WERI-Rb-1 (cell line): ENCODE results near the gene HUWE1.

Source experiments
- DNase-seq: peaks from one replicate; pipeline ENCODE4 v3.0.0-alpha.2; 2020
- H3K27ac ChIP-seq: fragments of 250-450 bp; sonication (Bioruptor Pico); 2 replicates; pipeline ENCODE4 v1.5.1; 2020; ENCODE audit warnings: mild to moderate bottlenecking, moderate library complexity
- H3K27me3 ChIP-seq: fragments of 250-450 bp; sonication (Bioruptor Pico); 2 replicates; pipeline ENCODE4 v1.5.1; 2021; ENCODE audit warnings: mild to moderate bottlenecking, low read depth, moderate library complexity; ENCODE audit not compliant: insufficient read depth, severe bottlenecking
- H3K36me3 ChIP-seq: fragments of 250-450 bp; sonication (Bioruptor Pico); 2 replicates; pipeline ENCODE4 v1.5.1; 2020; ENCODE audit warnings: mild to moderate bottlenecking, moderate library complexity
- H3K4me3 ChIP-seq: 2 replicates; pipeline ENCODE4 v1.5.1; 2011; ENCODE audit warnings: low read depth, mild to moderate bottlenecking, control low read depth, low read length
- H3K9me3 ChIP-seq: fragments of 250-450 bp; sonication (Bioruptor Pico); 2 replicates; pipeline ENCODE4 v1.5.1; 2021; ENCODE audit warnings: mild to moderate bottlenecking, moderate library complexity; ENCODE audit not compliant: severe bottlenecking
- CTCF ChIP-seq: IDR thresholded peaks from 2 replicates; pipeline ENCODE4 v1.5.1; 2011; ENCODE audit warnings: low read depth, mild to moderate bottlenecking, control low read depth, inconsistent platforms, low read length

HUWE1 gene

DNA sequence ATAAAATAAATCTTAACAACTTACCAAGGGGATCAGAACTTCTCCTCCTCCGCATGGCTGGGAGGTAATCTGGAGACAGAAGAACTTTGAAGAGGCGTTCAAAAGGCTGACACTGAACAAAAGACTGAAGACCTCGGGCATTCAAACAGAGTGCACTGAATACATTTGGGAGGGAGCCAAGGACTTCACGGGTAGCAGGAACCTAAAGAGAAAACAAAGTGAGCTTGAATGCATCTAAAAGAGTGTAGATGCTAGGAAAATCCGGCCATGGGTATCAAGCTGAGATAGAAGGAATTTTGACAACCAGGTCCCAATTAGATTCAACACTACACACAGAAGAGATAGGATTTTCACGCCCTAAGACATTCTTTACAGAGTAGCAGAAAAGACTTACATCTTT lies 69.6 kb downstream of the HUWE1 start:
- peaks cover 3% of the 10 kb centered on the region for H3K27me3 ChIP-seq
- H3K27ac ChIP-seq = no peak overlapping the region
- H3K9me3 ChIP-seq = no peaks in the 10 kb centered on the region
- no peak for TF ChIP-seq CTCF
- no peak overlapping the region for H3K4me3 ChIP-seq
- no peak for DNase-seq
- peaks cover 34% of the 10 kb centered on the region for H3K36me3 ChIP-seq

DNA sequence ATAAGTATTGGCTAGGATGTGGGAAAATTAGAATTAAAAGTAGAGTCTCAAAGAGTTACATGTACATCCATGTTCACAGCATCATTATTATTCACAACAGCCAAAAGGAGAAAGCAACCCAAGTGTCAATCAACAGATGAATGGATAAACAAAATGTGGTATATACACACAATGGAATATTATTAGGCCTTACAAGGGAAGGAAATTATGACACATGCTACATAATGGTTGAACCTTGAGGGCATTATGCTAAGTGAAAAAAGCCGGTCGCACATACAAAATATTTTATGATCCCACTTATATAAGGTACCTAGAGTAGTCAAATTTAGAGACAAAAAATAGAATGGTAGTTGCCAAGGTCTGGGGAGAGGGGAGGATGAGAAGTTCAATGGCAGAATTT lies 80.1 kb downstream of the HUWE1 start:
- H3K27me3 ChIP-seq = peaks cover 5% of the 10 kb centered on the region
- no peak overlapping the region for H3K27ac ChIP-seq
- no peaks in the 10 kb centered on the region for H3K9me3 ChIP-seq
- H3K4me3 ChIP-seq = no peak overlapping the region
- H3K36me3 ChIP-seq = peaks cover 32% of the 10 kb centered on the region
- DNase-seq = no peak
- no peak for TF ChIP-seq CTCF

GRCh38 chrX:53605004-53605403 lies 81.5 kb downstream of the HUWE1 start:
- Histone ChIP-seq H3K27me3 (peaks cover 8% of the 10 kb centered on the region), H3K4me3 (no peak overlapping the region), H3K27ac (no peak overlapping the region), H3K36me3 (peaks cover 41% of the 10 kb centered on the region), H3K9me3 (no peaks in the 10 kb centered on the region)
- DNase-seq = no peak
- TF ChIP-seq CTCF = no peak

- DNase-seq = no peak
- H3K36me3 ChIP-seq = peaks cover 44% of the 10 kb centered on the region
- no peak overlapping the region for H3K27ac ChIP-seq
- H3K4me3 ChIP-seq = no peak overlapping the region
- H3K9me3 ChIP-seq = no peaks in the 10 kb centered on the region
- H3K27me3 ChIP-seq = peaks cover 9% of the 10 kb centered on the region
- no peak for TF ChIP-seq CTCF
Measured at GRCh38 chrX:53599781-53600396, 86.6 kb downstream of the HUWE1 start.

DNA sequence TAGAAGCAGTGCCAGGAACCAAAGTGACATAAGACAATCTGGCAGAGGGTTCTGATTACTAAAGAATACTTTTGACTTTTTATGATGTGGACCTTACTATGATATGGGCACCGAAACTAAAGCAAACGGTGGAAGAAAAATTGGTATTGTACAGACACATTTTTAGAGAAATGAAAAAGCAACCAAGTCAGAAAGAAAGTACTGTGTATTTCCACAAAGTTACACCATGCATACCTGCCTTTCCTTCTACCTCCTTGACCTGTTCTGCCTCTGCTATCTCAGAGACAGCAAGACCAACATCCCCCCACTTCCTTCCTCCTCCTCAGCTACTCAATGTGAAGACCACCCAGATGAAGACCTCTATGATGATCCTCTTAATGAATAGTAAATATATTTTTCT lies 88.3 kb downstream of the HUWE1 start:
- DNase-seq = no peak
- no peak for TF ChIP-seq CTCF
- no peaks in the 10 kb centered on the region for H3K9me3 ChIP-seq
- H3K27ac ChIP-seq = no peak overlapping the region
- no peak overlapping the region for H3K4me3 ChIP-seq
- H3K27me3 ChIP-seq = peaks cover 11% of the 10 kb centered on the region
- H3K36me3 ChIP-seq = peaks cover 46% of the 10 kb centered on the region

- peaks cover 11% of the 10 kb centered on the region for H3K27me3 ChIP-seq
Measured at GRCh38 chrX:53595266-53595810, 91.2 kb downstream of the HUWE1 start.

More at GRCh38 chrX:53595266-53595810, 91.2 kb downstream of the HUWE1 start:
- no peak for TF ChIP-seq CTCF
- H3K9me3 ChIP-seq = no peaks in the 10 kb centered on the region
- no peak for DNase-seq
- no peak overlapping the region for H3K27ac ChIP-seq
- H3K4me3 ChIP-seq = no peak overlapping the region
- H3K36me3 ChIP-seq = peaks cover 59% of the 10 kb centered on the region
